HepG2 (cell line): ENCODE results near the gene DHX16. TPM values are rescaled to one million over a fixed set of nuclear protein-coding genes. Genes with fewer than 3 reads are reported as not detected.

Source experiments
- AFF4 ChIP-seq: sonication (generic); formaldehyde crosslinking; IDR thresholded peaks from 2 replicates; pipeline ENCODE4 v1.4.0; 2020; ENCODE audit warnings: missing genetic modification reagents
- BCLAF1 ChIP-seq: fragments of 450-650 bp; IDR thresholded peaks from 2 replicates; pipeline ENCODE4 v1.6.1; 2017; ENCODE audit warnings: mild to moderate bottlenecking
- HIVEP1 ChIP-seq: sonication (generic); formaldehyde crosslinking; IDR thresholded peaks from 2 replicates; pipeline ENCODE4 v1.4.0; 2020; ENCODE audit warnings: mild to moderate bottlenecking, missing genetic modification reagents
- JUN ChIP-seq: sonication (generic); formaldehyde crosslinking; IDR thresholded peaks from 2 replicates; pipeline ENCODE4 v1.4.0; 2020; ENCODE audit warnings: mild to moderate bottlenecking, missing genetic modification reagents
- POGZ ChIP-seq: sonication (generic); formaldehyde crosslinking; IDR thresholded peaks from 2 replicates; pipeline ENCODE4 v1.4.0; 2020; ENCODE audit warnings: mild to moderate bottlenecking, missing genetic modification reagents
- SCMH1 ChIP-seq: sonication (generic); formaldehyde crosslinking; IDR thresholded peaks from 2 replicates; pipeline ENCODE4 v1.9.0; 2021; ENCODE audit warnings: missing genetic modification reagents, mild to moderate bottlenecking, borderline replicate concordance
- TFDP2 ChIP-seq: sonication (generic); formaldehyde crosslinking; IDR thresholded peaks from 2 replicates; pipeline ENCODE4 v1.4.0; 2020; ENCODE audit warnings: missing genetic modification reagents
- ZNF143 ChIP-seq: sonication (generic); formaldehyde crosslinking; IDR thresholded peaks from 2 replicates; pipeline ENCODE4 v1.4.0; 2020; ENCODE audit warnings: missing genetic modification reagents
- ZNF543 ChIP-seq: sonication (generic); formaldehyde crosslinking; IDR thresholded peaks from 2 replicates; pipeline ENCODE4 v1.4.0; 2020; ENCODE audit warnings: mild to moderate bottlenecking, missing genetic modification reagents
- ZNF597 ChIP-seq: sonication (generic); formaldehyde crosslinking; IDR thresholded peaks from 2 replicates; pipeline ENCODE4 v1.5.0; 2020; ENCODE audit warnings: missing genetic modification reagents
- ZNF704 ChIP-seq: sonication (generic); formaldehyde crosslinking; IDR thresholded peaks from 2 replicates; pipeline ENCODE4 v1.8.1; 2023; ENCODE audit warnings: mild to moderate bottlenecking, inconsistent platforms, moderate library complexity, missing genetic modification reagents, borderline replicate concordance
- ZNF724P ChIP-seq: sonication (generic); formaldehyde crosslinking; IDR thresholded peaks from 2 replicates; pipeline ENCODE4 v1.8.0; 2022; ENCODE audit warnings: missing genetic modification reagents, borderline replicate concordance
- ZNF773 ChIP-seq: sonication (generic); formaldehyde crosslinking; IDR thresholded peaks from 2 replicates; pipeline ENCODE4 v1.4.0; 2020; ENCODE audit warnings: missing genetic modification reagents, borderline replicate concordance
- ZUFSP ChIP-seq: sonication (generic); formaldehyde crosslinking; IDR thresholded peaks from 2 replicates; pipeline ENCODE4 v1.9.0; 2021; ENCODE audit warnings: missing genetic modification reagents, mild to moderate bottlenecking, borderline replicate concordance
- polyA plus RNA-seq, 8 experiments: library from polyadenylated mRNA; depleted of rRNA in 3 of 8; stranded (reverse) in 7 of 8; unstranded in 1 of 8; fragments of >200 nt; fragmentation: Illumina TruSeq in 4 of 8; extraction: Trizol in 4 of 8; gene quantifications; 2 replicates each; pipeline versions ENCODE4 v1.2.1 to v1.2.3, GENCODE V29; 2011 to 2016; ENCODE audit warnings: low read depth in 4 of 8, missing spikeins in 1 of 8, mixed read lengths in 1 of 8; ENCODE audit not compliant: insufficient read depth in 1 of 8
- total RNA-seq, 5 experiments: library from RNA; depleted of rRNA; stranded (reverse); fragments of >200 nt; fragmentation: Illumina TruSeq; extraction: Trizol; gene quantifications; 2 replicates each; pipeline ENCODE4 v1.2.3, GENCODE V29; 2016; ENCODE audit warnings: low read depth in 1 of 5

DHX16 gene
- total and polyA plus RNA-seq, 2 of the 13 experiments (the other 11 are each of a cell fraction or from before 2014, with no cell fraction given), result 57.0 to 58.5 TPM

- TF ChIP-seq SCMH1 (CRISPR knock-in tag) (no peak), JUN (CRISPR knock-in tag) (peak; percentile 30; the same call in 1 of the 2 replicates), ZNF143 (CRISPR knock-in tag) (no peak), ZNF704 (CRISPR knock-in tag) (0 out of 2 replicates have a peak, but pooled peaks have one; percentile 46), ZNF597 (CRISPR knock-in tag) (no peak), TFDP2 (CRISPR knock-in tag) (peak; percentile 43; the same call in 1 of the 2 replicates), ZNF773 (CRISPR knock-in tag) (peak; percentile 26; the same call in 1 of the 2 replicates), ZNF724P (CRISPR knock-in tag) (peak; percentile 90; the same call in 1 of the 2 replicates), BCLAF1 (no peak), ZNF543 (CRISPR knock-in tag) (no peak), AFF4 (CRISPR knock-in tag) (0 out of 2 replicates have a peak, but pooled peaks have one; percentile 47), ZUFSP (CRISPR knock-in tag) (no peak), HIVEP1 (CRISPR knock-in tag) (peak; percentile 76), POGZ (peak; percentile 6; the same call in 1 of the 2 replicates)
Measured at GRCh38 chr6:30617565-30618269, 55.1 kb downstream of the DHX16 start, which contains the start of gene MRPS18B (continued).
